ENCODE measurements around the gene LRRC63.

DNA sequence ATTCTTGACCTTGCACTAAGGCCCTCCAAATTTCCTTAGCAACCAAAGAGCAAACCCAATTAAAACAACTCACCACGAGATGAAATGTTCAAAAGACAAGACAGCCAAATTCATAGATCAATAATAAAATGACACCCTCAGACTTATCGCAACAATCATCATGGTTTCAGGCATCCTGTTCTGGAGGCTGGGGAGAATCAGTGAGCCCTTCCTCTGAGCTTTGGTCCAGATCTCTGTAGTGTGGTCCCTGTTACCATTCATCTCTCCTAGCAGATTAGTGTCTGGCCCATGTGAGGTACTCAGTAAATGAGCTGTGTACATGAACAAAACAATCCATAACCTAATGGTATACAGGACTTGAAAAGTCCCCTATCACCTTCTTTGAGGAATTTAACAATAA lies 42.0 kb upstream of the LRRC63 start:
- TF ChIP-seq POLR2A (IDR thresholded peaks at IDR 0.05; ENCODE audit: low read depth, low read length) (no peak), SMC3 (IDR thresholded peaks at IDR 0.05; ENCODE audit: low read depth, low read length) (no peak), RCOR1 (IDR thresholded peaks at IDR 0.05; ENCODE audit: insufficient replicate concordance, low read length) (no peak), RAD21 (IDR thresholded peaks at IDR 0.05; ENCODE audit: low read length) (no peak), USF2 (IDR thresholded peaks at IDR 0.05; ENCODE audit: low read depth, low read length) (no peak), RFX5 (IDR thresholded peaks at IDR 0.05; ENCODE audit: low read depth, low read length) (no peak), BHLHE40 (IDR thresholded peaks at IDR 0.05; ENCODE audit: low read depth, low read length) (no peak)
- TF ChIP-seq, protein P1, sequence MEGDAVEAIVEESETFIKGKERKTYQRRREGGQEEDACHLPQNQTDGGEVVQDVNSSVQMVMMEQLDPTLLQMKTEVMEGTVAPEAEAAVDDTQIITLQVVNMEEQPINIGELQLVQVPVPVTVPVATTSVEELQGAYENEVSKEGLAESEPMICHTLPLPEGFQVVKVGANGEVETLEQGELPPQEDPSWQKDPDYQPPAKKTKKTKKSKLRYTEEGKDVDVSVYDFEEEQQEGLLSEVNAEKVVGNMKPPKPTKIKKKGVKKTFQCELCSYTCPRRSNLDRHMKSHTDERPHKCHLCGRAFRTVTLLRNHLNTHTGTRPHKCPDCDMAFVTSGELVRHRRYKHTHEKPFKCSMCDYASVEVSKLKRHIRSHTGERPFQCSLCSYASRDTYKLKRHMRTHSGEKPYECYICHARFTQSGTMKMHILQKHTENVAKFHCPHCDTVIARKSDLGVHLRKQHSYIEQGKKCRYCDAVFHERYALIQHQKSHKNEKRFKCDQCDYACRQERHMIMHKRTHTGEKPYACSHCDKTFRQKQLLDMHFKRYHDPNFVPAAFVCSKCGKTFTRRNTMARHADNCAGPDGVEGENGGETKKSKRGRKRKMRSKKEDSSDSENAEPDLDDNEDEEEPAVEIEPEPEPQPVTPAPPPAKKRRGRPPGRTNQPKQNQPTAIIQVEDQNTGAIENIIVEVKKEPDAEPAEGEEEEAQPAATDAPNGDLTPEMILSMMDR (conservative IDR thresholded peaks at IDR 0.05; ENCODE audit: low read depth, low read length), result no peak
